ENCODE data around the gene GASK1A.

GRCh38 chr3:42988566-42988965 is 9.5 kb downstream of the GASK1A start:
- TF ChIP-seq, protein P1, sequence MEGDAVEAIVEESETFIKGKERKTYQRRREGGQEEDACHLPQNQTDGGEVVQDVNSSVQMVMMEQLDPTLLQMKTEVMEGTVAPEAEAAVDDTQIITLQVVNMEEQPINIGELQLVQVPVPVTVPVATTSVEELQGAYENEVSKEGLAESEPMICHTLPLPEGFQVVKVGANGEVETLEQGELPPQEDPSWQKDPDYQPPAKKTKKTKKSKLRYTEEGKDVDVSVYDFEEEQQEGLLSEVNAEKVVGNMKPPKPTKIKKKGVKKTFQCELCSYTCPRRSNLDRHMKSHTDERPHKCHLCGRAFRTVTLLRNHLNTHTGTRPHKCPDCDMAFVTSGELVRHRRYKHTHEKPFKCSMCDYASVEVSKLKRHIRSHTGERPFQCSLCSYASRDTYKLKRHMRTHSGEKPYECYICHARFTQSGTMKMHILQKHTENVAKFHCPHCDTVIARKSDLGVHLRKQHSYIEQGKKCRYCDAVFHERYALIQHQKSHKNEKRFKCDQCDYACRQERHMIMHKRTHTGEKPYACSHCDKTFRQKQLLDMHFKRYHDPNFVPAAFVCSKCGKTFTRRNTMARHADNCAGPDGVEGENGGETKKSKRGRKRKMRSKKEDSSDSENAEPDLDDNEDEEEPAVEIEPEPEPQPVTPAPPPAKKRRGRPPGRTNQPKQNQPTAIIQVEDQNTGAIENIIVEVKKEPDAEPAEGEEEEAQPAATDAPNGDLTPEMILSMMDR (IDR thresholded peaks at IDR 0.05), result no peak
- TF ChIP-seq POLR2A (IDR thresholded peaks at IDR 0.05), result no peak

Data from esophagus squamous epithelium (tissue), 4 donors.